GM23248 (cell line): ENCODE data around the gene ATF2. TPM values are rescaled to one million over a fixed set of nuclear protein-coding genes. Genes with fewer than 3 reads are reported as not detected.
"Not testable (repeated sequence)": the region's sequence is repeated elsewhere in the genome, so short reads cannot be mapped to it uniquely, and the experiment has no call there.

Experiments
- DNase-seq: peaks from one replicate; pipeline ENCODE4 v3.0.0-alpha.2; 2015
- H2AFZ ChIP-seq: fragments of 200-600 bp; sonication (generic); 2 replicates; pipeline ENCODE4 v1.6.1; 2016; ENCODE audit warnings: antibody characterized with exemption
- H3F3A ChIP-seq: fragments of 200-600 bp; sonication (generic); 2 replicates; pipeline ENCODE4 v1.6.1; 2016; ENCODE audit warnings: mild to moderate bottlenecking, antibody characterized with exemption, mixed run types; ENCODE audit not compliant: insufficient read depth
- H3K27ac ChIP-seq: fragments of 200-600 bp; sonication (generic); 2 replicates; pipeline ENCODE4 v1.5.1; 2016; ENCODE audit warnings: mild to moderate bottlenecking
- H3K27me3 ChIP-seq: fragments of 200-600 bp; sonication (generic); replicated peaks from 2 replicates; pipeline ENCODE4 v1.6.1; 2016; ENCODE audit warnings: mild to moderate bottlenecking; ENCODE audit not compliant: insufficient read depth
- H3K36me3 ChIP-seq: fragments of 200-600 bp; sonication (generic); 2 replicates; pipeline ENCODE4 v1.6.1; 2016; ENCODE audit warnings: low read depth, mild to moderate bottlenecking
- H3K4me1 ChIP-seq: fragments of 200-600 bp; sonication (generic); 2 replicates; pipeline ENCODE4 v1.6.1; 2016; ENCODE audit warnings: mild to moderate bottlenecking; ENCODE audit not compliant: insufficient read depth
- H3K4me2 ChIP-seq: fragments of 200-600 bp; sonication (generic); one replicate; pipeline ENCODE4 v1.6.1; 2016; ENCODE audit warnings: mild to moderate bottlenecking; ENCODE audit not compliant: unreplicated experiment
- H3K4me3 ChIP-seq: fragments of 200-600 bp; sonication (generic); 2 replicates; pipeline ENCODE4 v1.5.1; 2016; ENCODE audit warnings: mild to moderate bottlenecking
- H3K79me2 ChIP-seq: fragments of 200-600 bp; sonication (generic); 2 replicates; pipeline ENCODE4 v1.6.1; 2016; ENCODE audit warnings: mild to moderate bottlenecking; ENCODE audit not compliant: insufficient read depth
- H3K9ac ChIP-seq: fragments of 200-600 bp; sonication (generic); 2 replicates; pipeline ENCODE4 v1.6.1; 2016; ENCODE audit warnings: mild to moderate bottlenecking
- H3K9me2 ChIP-seq: fragments of 200-600 bp; sonication (generic); 2 replicates; pipeline ENCODE4 v1.6.1; 2016; ENCODE audit warnings: mixed run types, mild to moderate bottlenecking, moderate library complexity; ENCODE audit not compliant: insufficient read depth
- H3K9me3 ChIP-seq: fragments of 200-600 bp; sonication (generic); one replicate; pipeline ENCODE4 v1.6.1; 2017; ENCODE audit warnings: low read depth
- H4K20me1 ChIP-seq: fragments of 200-600 bp; sonication (generic); 2 replicates; pipeline ENCODE4 v1.6.0; 2016; ENCODE audit not compliant: insufficient read depth
- EZH2 ChIP-seq: fragments of 200-600 bp; sonication (generic); IDR thresholded peaks from 2 replicates; pipeline ENCODE4 v1.6.1; 2018; ENCODE audit warnings: antibody characterized with exemption, mild to moderate bottlenecking; ENCODE audit not compliant: insufficient read depth, poor library complexity, severe bottlenecking
- EZH2phosphoT487 ChIP-seq: fragments of 200-600 bp; sonication (generic); IDR thresholded peaks from 2 replicates; pipeline ENCODE4 v1.6.1; 2018; ENCODE audit warnings: antibody characterized with exemption, moderate library complexity, mild to moderate bottlenecking, low read depth; ENCODE audit not compliant: insufficient read depth
- WGBS, 2 experiments: methylation state at CpG; one replicate each; pipeline ENCODE4 v1.1.6; 2015 to 2017; ENCODE audit warnings: low lambda C conversion rate in 2 of 2, low coverage in 1 of 2; ENCODE audit errors: missing lambda C conversion rate in 2 of 2; 5-methylcytosine and 5-hydroxymethylcytosine counted together
- in situ Hi-C: fragments of 300-500 bp; cut with MboI; formaldehyde crosslinking; loops from 2 replicates; pipeline ENCODE4 v1.15.0; 2020
- polyA plus RNA-seq: library from polyadenylated mRNA; unstranded; fragments of >200 nt; fragmentation: Nextera tagmentation; extraction: Ambion mirVana; gene quantifications from 2 replicates; pipeline ENCODE4 v1.2.1, GENCODE V29; 2016
- total RNA-seq: library from RNA; depleted of rRNA; stranded (reverse); fragments of >200 nt; shearing (Covaris generic); gene quantifications from 2 replicates; pipeline ENCODE4 v1.2.3, GENCODE V29; 2014

Gene ATF2
- total and polyA plus RNA-seq, 2 experiments from 2014 or later, result 26.8 to 33.8 TPM

- Histone ChIP-seq H3K79me2 (peaks cover 9% of the 10 kb centered on the region; the same call in 1 of the 2 replicates), H4K20me1 (no peaks in the 10 kb centered on the region), H3K27ac (no peak overlapping the region), H3K9me2 (no peaks in the 10 kb centered on the region), H3K4me3 (no peak overlapping the region), H3K4me1 (no peaks in the 10 kb centered on the region), H3K4me2 (no peak overlapping the region), H3K9ac (no peak overlapping the region), H3K9me3 (no peaks in the 10 kb centered on the region), H3K27me3 (no peaks in the 10 kb centered on the region), H3F3A (peaks cover 10% of the 10 kb centered on the region), H3K36me3 (peaks cover 17% of the 10 kb centered on the region), H2AFZ (no peak overlapping the region)
- TF ChIP-seq EZH2phosphoT487, result no peak
- TF ChIP-seq EZH2, result no peak
- no peak for DNase-seq
- in situ Hi-C loops, result no loop called here
- WGBS, 2 experiments, result 79 to 82% methylated on average over 4 of the region's 4 CpGs
Observed at GRCh38 chr2:175107146-175107545, 60.9 kb downstream of the ATF2 start.

GRCh38 chr2:175103191-175103590 is 64.8 kb downstream of the ATF2 start:
- H3K9me3 ChIP-seq, result no peaks in the 10 kb centered on the region
- no peaks in the 10 kb centered on the region for H3K27me3 ChIP-seq
- WGBS, 2 experiments, result 90 to 100% methylated on average over 1 of the region's 1 CpG
- H3K4me3 ChIP-seq, result no peak overlapping the region
- no peak for DNase-seq
- no peaks in the 10 kb centered on the region for H3K9me2 ChIP-seq
- H3K9ac ChIP-seq, result no peak overlapping the region
- H3F3A ChIP-seq, result no peaks in the 10 kb centered on the region
- in situ Hi-C loops, result no loop called here
- peaks cover 6% of the 10 kb centered on the region; the same call in 1 of the 2 replicates for H3K79me2 ChIP-seq
- no peaks in the 10 kb centered on the region for H3K4me1 ChIP-seq
- peaks cover 9% of the 10 kb centered on the region; the same call in 1 of the 2 replicates for H3K36me3 ChIP-seq
- H3K4me2 ChIP-seq, result no peak overlapping the region
- H4K20me1 ChIP-seq, result no peaks in the 10 kb centered on the region
- TF ChIP-seq EZH2phosphoT487 (no peak), EZH2 (no peak)
- no peak overlapping the region for H2AFZ ChIP-seq
- no peak overlapping the region for H3K27ac ChIP-seq

- H3K79me2 ChIP-seq, result peaks cover 6% of the 10 kb centered on the region; the same call in 1 of the 2 replicates
Observed at GRCh38 chr2:175101514-175101913, 66.5 kb downstream of the ATF2 start.

GRCh38 chr2:175097297-175097696 is 70.7 kb downstream of the ATF2 start:
- Histone ChIP-seq H3K4me1 (no peaks in the 10 kb centered on the region), H3K9me2 (no peaks in the 10 kb centered on the region), H3F3A (no peaks in the 10 kb centered on the region), H3K27me3 (no peaks in the 10 kb centered on the region), H2AFZ (no peak overlapping the region), H3K9me3 (no peaks in the 10 kb centered on the region), H4K20me1 (no peaks in the 10 kb centered on the region), H3K4me2 (no peak overlapping the region), H3K9ac (no peak overlapping the region), H3K36me3 (peaks cover 37% of the 10 kb centered on the region), H3K27ac (no peak overlapping the region), H3K4me3 (no peak overlapping the region), H3K79me2 (peaks cover 6% of the 10 kb centered on the region; the same call in 1 of the 2 replicates)
- TF ChIP-seq EZH2phosphoT487 (no peak), EZH2 (no peak)
- peak; percentile 13 for DNase-seq
- in situ Hi-C loops, result no loop called here
- 84 to 85% methylated on average over 5 of the region's 5 CpGs for WGBS, 2 experiments

More at GRCh38 chr2:175101514-175101913, 66.5 kb downstream of the ATF2 start:
- H4K20me1 ChIP-seq, result no peaks in the 10 kb centered on the region
- no peak overlapping the region for H3K4me3 ChIP-seq
- H3K36me3 ChIP-seq, result peaks cover 19% of the 10 kb centered on the region; the same call in 1 of the 2 replicates
- H3F3A ChIP-seq, result no peaks in the 10 kb centered on the region
- no peaks in the 10 kb centered on the region for H3K27me3 ChIP-seq
- H3K9ac ChIP-seq, result no peak overlapping the region
- no peaks in the 10 kb centered on the region for H3K9me3 ChIP-seq
- H3K27ac ChIP-seq, result no peak overlapping the region
- no peaks in the 10 kb centered on the region for H3K4me1 ChIP-seq
- no peaks in the 10 kb centered on the region for H3K9me2 ChIP-seq
- DNase-seq, result no peak
- in situ Hi-C loops, result no loop called here
- no peak overlapping the region for H2AFZ ChIP-seq
- H3K4me2 ChIP-seq, result no peak overlapping the region
- TF ChIP-seq EZH2 (no peak), EZH2phosphoT487 (no peak)

- H3K4me2 ChIP-seq, H3K9me2 ChIP-seq, H3K27me3 ChIP-seq, H2AFZ ChIP-seq, H3K9me3 ChIP-seq, DNase-seq, H3K4me3 ChIP-seq, in situ Hi-C loops, H3K9ac ChIP-seq, H3K27ac ChIP-seq, H3F3A ChIP-seq, H3K79me2 ChIP-seq, H3K4me1 ChIP-seq, H4K20me1 ChIP-seq: not testable (repeated sequence)
- WGBS, 2 experiments, result 89 to 94% methylated on average over 4 of the region's 4 CpGs
- H3K36me3 ChIP-seq, result peaks cover 31% of the 10 kb centered on the region; the same call in 1 of the 2 replicates
Observed at GRCh38 chr2:175084117-175084516, 83.9 kb downstream of the ATF2 start.
